Naive thymus-derived CD4-positive, alpha-beta T cell (primary cell): ENCODE data around the gene C19orf44. TPM values are rescaled to one million over a fixed set of nuclear protein-coding genes. Genes with fewer than 3 reads are reported as not detected.
"Not testable (repeated sequence)": the region's sequence is repeated elsewhere in the genome, so short reads cannot be mapped to it uniquely, and the experiment has no call there.

Experiments used
- ATAC-seq: fragments of 150-1000 bp; cut with Tn5 transposase; 2 replicates; pipeline ENCODE4 v1.10.0; 2021; ENCODE audit warnings: mild to moderate bottlenecking, moderate library complexity
- CTCF ChIA-PET: fragments of 350-600 bp; sonication (Branson Sonifier 250); formaldehyde crosslinking; loops from one replicate; lab custom pipeline; 2021; ENCODE audit warnings: antibody characterized with exemption; lab: Charles Lee
- POLR2A ChIA-PET: fragments of 350-600 bp; sonication (Branson Sonifier 250); formaldehyde crosslinking; loops from one replicate; lab custom pipeline; 2021; ENCODE audit warnings: antibody characterized with exemption, inconsistent platforms; lab: Charles Lee
- DNase-seq, 9 donors: peaks; one replicate each; pipeline versions ENCODE4 v3.0.0 to v3.0.0-alpha.2; 2020 to 2022; ENCODE audit warnings: mixed read lengths in 1 of 9
- H3K27ac ChIP-seq: one replicate; pipeline ENCODE4 v1.7.0; 2013; ENCODE audit warnings: mild to moderate bottlenecking, low read depth, low read length, moderate library complexity
- H3K27me3 ChIP-seq, 2 donors: one replicate each; pipeline ENCODE4 v1.7.0; 2013; ENCODE audit warnings: low read length in 2 of 2, mild to moderate bottlenecking in 2 of 2, moderate library complexity in 2 of 2; ENCODE audit not compliant: control insufficient read depth in 2 of 2, insufficient read depth in 2 of 2
- H3K36me3 ChIP-seq, 3 experiments: 1 replicate in 2 of 3; 2 replicates in 1 of 3; pipeline ENCODE4 v1.7.0; 2013; ENCODE audit warnings: low read length in 3 of 3, mild to moderate bottlenecking in 3 of 3, moderate library complexity in 1 of 3; ENCODE audit not compliant: insufficient read depth in 3 of 3, control insufficient read depth in 2 of 3
- H3K4me1 ChIP-seq, 2 donors: one replicate each; pipeline ENCODE4 v1.7.0; 2013; ENCODE audit warnings: low read length in 2 of 2, mild to moderate bottlenecking in 2 of 2, moderate library complexity in 1 of 2; ENCODE audit not compliant: control insufficient read depth in 2 of 2, insufficient read depth in 2 of 2
- H3K4me3 ChIP-seq: 2 replicates; pipeline ENCODE4 v1.7.0; 2013; ENCODE audit warnings: mild to moderate bottlenecking, low read length
- H3K9me3 ChIP-seq, 3 experiments: 1 replicate in 2 of 3; 2 replicates in 1 of 3; pipeline ENCODE4 v1.7.0; 2013; ENCODE audit warnings: low read length in 3 of 3; ENCODE audit not compliant: control insufficient read depth in 2 of 3
- H3K27ac Mint-ChIP-seq, 9 donors: one replicate each; pipeline ENCODE4 v1.8.0; 2020 to 2022; ENCODE audit warnings: mixed read lengths in 9 of 9, mild to moderate bottlenecking in 8 of 9, moderate library complexity in 5 of 9, inconsistent platforms in 2 of 9
- H3K27me3 Mint-ChIP-seq, 5 donors: one replicate each; pipeline ENCODE4 v1.8.0; 2021 to 2022; ENCODE audit warnings: mixed read lengths in 5 of 5, mild to moderate bottlenecking in 1 of 5
- H3K36me3 Mint-ChIP-seq, 5 donors: one replicate each; pipeline ENCODE4 v1.8.0; 2020 to 2022; ENCODE audit warnings: mixed read lengths in 5 of 5, mild to moderate bottlenecking in 3 of 5, inconsistent platforms in 1 of 5
- H3K4me1 Mint-ChIP-seq, 7 donors: one replicate each; pipeline ENCODE4 v1.8.0; 2020 to 2022; ENCODE audit warnings: mixed read lengths in 7 of 7, mild to moderate bottlenecking in 3 of 7, inconsistent platforms in 1 of 7
- H3K4me3 Mint-ChIP-seq, 10 donors: one replicate each; pipeline ENCODE4 v1.8.0; 2020 to 2022; ENCODE audit warnings: mild to moderate bottlenecking in 10 of 10, mixed read lengths in 10 of 10, moderate library complexity in 6 of 10, inconsistent platforms in 2 of 10
- H3K9me3 Mint-ChIP-seq, 11 donors: one replicate each; pipeline ENCODE4 v1.8.0; 2020 to 2022; ENCODE audit warnings: mixed read lengths in 11 of 11, mild to moderate bottlenecking in 4 of 11, inconsistent platforms in 1 of 11, moderate library complexity in 1 of 11
- intact Hi-C, 2 donors: fragments of 100-400 bp; cut with micrococcal nuclease; formaldehyde crosslinking; loops; one replicate each; pipeline ENCODE4 v1.15.1; 2023
- polyA plus RNA-seq, 2 donors: library from polyadenylated mRNA; unstranded; fragments of 300-500 nt; fragmentation: Illumina TruSeq; gene quantifications; one replicate each; pipeline ENCODE4 v1.2.3, GENCODE V29; 2021
- total RNA-seq, 6 experiments: library from RNA in 5 of 6; stranded (reverse) in 5 of 6; gene quantifications; 1 replicate in 5 of 6; 2 replicates in 1 of 6; pipeline ENCODE4 v1.2.3 and lab custom pipeline; 2021 to 2026

Gene C19orf44
- total and polyA plus RNA-seq, 7 experiments from 2014 or later, result 1.3 to 6.0 (median 2.1) TPM

DNA sequence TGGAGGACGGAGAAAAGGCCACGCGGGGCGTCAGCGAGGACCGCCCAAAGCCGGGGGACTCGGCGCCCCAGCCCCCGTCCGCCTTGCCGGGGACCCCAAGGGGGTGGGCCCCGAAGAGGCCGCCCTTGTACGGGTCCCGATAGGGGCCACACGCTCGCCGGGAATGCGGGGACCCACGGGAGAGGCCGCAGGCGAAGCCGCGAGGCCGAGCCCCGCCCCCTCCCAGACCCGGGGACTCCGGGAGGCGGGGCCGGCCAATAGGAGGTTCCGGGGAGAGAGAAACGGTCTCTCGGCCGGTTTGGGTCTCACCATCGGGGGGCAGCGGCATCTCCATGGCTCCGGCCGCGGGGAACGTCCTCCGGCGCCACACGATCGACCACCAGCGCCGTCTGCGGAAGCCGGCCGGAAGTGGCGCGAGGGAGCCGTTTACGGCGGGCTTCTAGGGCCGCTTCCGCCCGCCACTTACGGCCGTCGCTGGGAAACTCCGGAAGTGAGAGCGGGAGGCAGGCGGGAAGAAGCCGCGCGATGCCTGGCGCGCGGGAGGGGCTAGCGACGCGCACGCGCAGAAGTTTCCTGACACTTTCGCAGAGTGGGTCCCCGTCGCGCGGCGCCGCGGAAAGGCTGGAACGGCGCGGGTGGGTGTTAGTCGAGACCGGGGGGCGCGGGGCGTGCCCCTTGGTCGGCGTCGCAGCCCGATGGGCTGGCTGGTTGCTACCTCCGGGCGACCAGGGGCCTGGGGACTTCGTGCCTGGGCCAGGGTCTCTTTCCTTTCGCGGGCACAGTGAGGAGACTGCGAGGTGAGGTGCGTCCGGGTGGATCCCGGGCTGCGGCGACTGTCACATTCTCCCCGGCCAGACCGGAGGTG is 46.1 kb downstream of the C19orf44 start, which contains the start of gene CHERP:
Gene CHERP, minus strand, starts transcription at position 393 of the 865 bp plus-strand sequence. Its CDS starts 59 bp downstream, at position 334.
- POLR2A ChIA-PET, result interaction anchor here (0.6 to 3.8 kb wide), 14 partner anchors 19 to 88 kb away, joined by 3 to 27 read pairs (median 4); partner anchors contain the start of genes MED26 and SLC35E1

DNA sequence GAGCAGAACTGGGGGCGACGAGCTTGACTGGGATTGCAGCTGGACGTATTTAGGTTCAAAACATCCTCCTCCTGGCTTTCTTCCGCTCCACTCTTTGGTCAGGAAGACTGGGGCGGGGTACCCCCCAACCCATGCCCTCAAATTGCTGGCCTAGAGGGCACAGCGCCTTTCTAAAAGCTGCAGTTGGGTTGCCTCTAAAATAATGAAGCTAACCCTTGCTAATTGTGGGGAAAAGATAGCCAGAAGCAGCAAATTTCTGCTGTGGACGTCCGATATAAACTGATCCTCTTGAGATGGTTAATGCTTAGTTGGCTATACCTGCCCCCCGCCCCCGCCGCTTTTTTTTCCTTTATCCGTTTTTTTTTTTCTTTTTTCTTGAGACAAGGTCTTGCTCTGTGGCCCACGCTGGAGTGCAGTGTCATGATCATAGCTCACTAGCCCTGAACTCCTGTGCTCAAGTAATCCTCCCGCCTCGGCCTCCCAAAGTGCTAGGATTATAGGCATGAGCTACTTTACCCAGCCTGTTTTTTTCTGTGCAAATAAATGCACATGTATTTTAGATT is 46.8 kb downstream of the C19orf44 start:
- ChIA-PET POLR2A (interaction anchor here (0.9 to 3.8 kb wide), 9 partner anchors 18 to 86 kb away, joined by 3 to 27 read pairs (median 6); partner anchors contain the start of genes MED26 and SLC35E1), CTCF (interaction anchor here (0.6 to 0.9 kb wide), 2 partner anchors 20 to 116 kb away, joined by 3 to 5 read pairs; no protein-coding TSS in a partner anchor)
- Mint-ChIP-seq H3K4me1 (peaks cover 40 to 62% (median 48%) of the 10 kb centered on the region in 7 donors), H3K27ac (peak overlapping the region; percentile 81 to 97 (median 93)), H3K4me3 (peak overlapping the region; percentile 90 to 99 (median 92)), H3K36me3 (peaks cover 0 to 27% (median 8%) of the 10 kb centered on the region in 5 donors), H3K27me3 (no peaks in the 10 kb centered on the region), H3K9me3 (no peaks in the 10 kb centered on the region)
- peak overlapping the region; percentile 91 for H3K27ac ChIP-seq
- H3K9me3 ChIP-seq, result no peaks in the 10 kb centered on the region
- peaks cover 25 to 39% of the 10 kb centered on the region in 2 donors for H3K4me1 ChIP-seq
- H3K27me3 ChIP-seq, result no peaks in the 10 kb centered on the region
- peaks cover 0 to 23% (median 0%) of the 10 kb centered on the region in 3 experiments for H3K36me3 ChIP-seq
- H3K4me3 ChIP-seq, result peak overlapping the region; percentile 90
- intact Hi-C loops, result loop anchor here (1.0 to 5.0 kb wide), 10 partner anchors 23 to 684 kb away; partner anchors contain the start of genes C19orf44 (in 2 of the 2), CALR3 (in 2 of the 2), MED26 (in 2 of the 2) and SLC35E1 (in 2 of the 2)
- ATAC-seq (no peak), DNase-seq (no peak)

More for the DNA sequence above, 46.1 kb downstream of the C19orf44 start, which contains the start of gene CHERP:
- intact Hi-C loops, result loop anchor here (1.0 to 5.0 kb wide), 10 partner anchors 24 to 685 kb away; partner anchors contain the start of genes C19orf44 (in 2 of the 2), CALR3 (in 2 of the 2), MED26 (in 2 of the 2) and SLC35E1 (in 2 of the 2)
- Histone ChIP-seq H3K36me3 (peaks cover 0 to 30% (median 0%) of the 10 kb centered on the region in 3 experiments), H3K4me1 (peaks cover 25 to 39% of the 10 kb centered on the region in 2 donors), H3K27me3 (no peaks in the 10 kb centered on the region), H3K27ac (peak within 1 kb of the TSS; percentile 91), H3K4me3 (peak within 1 kb of the TSS; percentile 90), H3K9me3 (no peaks in the 10 kb centered on the region)
- Mint-ChIP-seq H3K27ac (peak within 1 kb of the TSS; percentile 81 to 97 (median 93)), H3K36me3 (peaks cover 0 to 32% (median 8%) of the 10 kb centered on the region in 5 donors), H3K4me1 (peaks cover 44 to 69% (median 55%) of the 10 kb centered on the region in 7 donors), H3K9me3 (no peaks in the 10 kb centered on the region), H3K4me3 (peak within 1 kb of the TSS; percentile 90 to 99 (median 92)), H3K27me3 (no peaks in the 10 kb centered on the region)
- DNase-seq, result peak; percentile 90 to 96 (median 93)
- peak; percentile 95 for ATAC-seq
- CTCF ChIA-PET, result interaction anchor here (0.6 kb wide), 1 partner anchor 117 kb away, joined by 5 read pairs; no protein-coding TSS in a partner anchor

DNA sequence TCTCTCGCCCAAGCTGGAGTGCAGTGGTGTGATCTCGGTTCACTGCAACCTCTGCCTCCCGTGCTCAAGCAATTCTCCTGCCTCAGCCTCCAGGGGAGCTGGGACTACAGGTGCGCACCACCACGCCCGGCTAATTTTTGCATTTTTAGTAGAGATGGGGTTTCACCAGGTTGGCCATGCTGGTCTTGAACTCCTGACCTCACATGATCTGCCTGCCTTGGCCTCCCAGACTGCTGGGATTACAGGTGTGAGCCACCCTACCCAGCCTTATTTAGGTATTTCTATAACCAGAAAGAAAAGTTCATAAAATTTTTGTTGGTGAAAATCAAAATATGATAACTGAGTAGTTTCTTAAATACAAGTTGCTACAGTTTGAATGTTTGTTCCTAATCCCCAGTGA is 47.5 kb downstream of the C19orf44 start:
- Mint-ChIP-seq H3K27ac (peak overlapping the region in 8 of 9 donors; percentile 65 to 97 (median 92)), H3K4me1 (peaks cover 33 to 55% (median 40%) of the 10 kb centered on the region in 7 donors), H3K4me3 (peak overlapping the region; percentile 90 to 99 (median 92)), H3K36me3 (peaks cover 0 to 21% (median 8%) of the 10 kb centered on the region in 5 donors)
- H3K27me3 ChIP-seq, H3K27ac ChIP-seq, H3K9me3 ChIP-seq, ATAC-seq, DNase-seq, H3K9me3 Mint-ChIP-seq, H3K27me3 Mint-ChIP-seq, H3K4me3 ChIP-seq: not testable (repeated sequence)
- ChIA-PET CTCF (interaction anchor here (0.6 to 0.9 kb wide), 2 partner anchors 20 to 44 kb away, joined by 3 read pairs; no protein-coding TSS in a partner anchor), POLR2A (interaction anchor here (1.2 to 3.8 kb wide), 3 partner anchors 18 to 41 kb away, joined by 7 to 27 read pairs (median 11); partner anchors contain the start of gene SLC35E1)
- Histone ChIP-seq H3K36me3 (peaks cover 0 to 15% (median 0%) of the 10 kb centered on the region in 3 experiments), H3K4me1 (peaks cover 25 to 39% of the 10 kb centered on the region in 2 donors)
- intact Hi-C loops, result loop anchor here (5.0 kb wide), 2 partner anchors 71 to 684 kb away; partner anchors contain the start of genes EPS15L1 (in 1 of the 2) and OCEL1 (in 1 of the 2)

DNA sequence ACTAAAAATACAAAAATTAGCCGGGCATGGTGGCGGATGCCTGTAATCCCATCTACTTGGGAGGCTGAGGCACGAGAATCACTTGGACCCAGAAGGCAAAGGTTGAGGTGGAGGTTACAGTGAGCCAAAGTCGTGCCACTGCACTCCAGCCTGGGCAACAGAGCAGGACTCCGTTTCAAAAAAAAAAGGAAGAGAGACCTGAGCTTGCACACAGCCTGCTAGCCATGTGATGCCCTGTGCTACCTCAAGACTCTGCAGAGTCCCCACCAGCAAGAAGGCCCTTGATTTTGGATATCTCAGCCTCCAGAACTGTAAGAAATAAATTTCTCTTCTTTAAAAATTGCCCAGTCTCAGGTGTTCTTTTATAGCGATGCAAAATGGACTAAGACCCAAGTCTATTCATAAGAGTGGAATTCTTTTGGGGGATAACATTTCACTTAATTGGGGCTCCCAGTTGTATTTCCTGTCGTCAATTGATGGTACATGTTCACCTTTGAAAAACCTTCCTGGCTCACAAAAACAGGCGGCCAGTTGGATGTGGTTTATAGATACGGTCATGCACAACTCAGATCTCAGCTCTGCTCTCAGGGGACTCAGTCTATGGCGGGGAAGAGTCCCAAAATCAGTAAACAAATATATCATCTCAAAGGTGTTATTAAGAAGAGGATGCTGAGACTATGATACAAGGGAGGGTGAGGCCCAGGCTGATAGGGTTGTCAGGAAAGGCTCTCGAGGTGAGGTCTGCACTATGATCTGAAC is 48.5 kb downstream of the C19orf44 start:
- DNase-seq, result no peak
- intact Hi-C loops, result loop anchor here (5.0 kb wide), 2 partner anchors 72 to 683 kb away; partner anchors contain the start of genes EPS15L1 (in 1 of the 2) and OCEL1 (in 1 of the 2)
- H3K27me3 ChIP-seq, result no peaks in the 10 kb centered on the region
- H3K36me3 ChIP-seq, result peaks cover 0 to 10% (median 0%) of the 10 kb centered on the region in 3 experiments
- H3K27me3 Mint-ChIP-seq, result no peaks in the 10 kb centered on the region
- ATAC-seq, result no peak
- H3K4me1 ChIP-seq, result peaks cover 25 to 35% of the 10 kb centered on the region in 2 donors
- POLR2A ChIA-PET, result interaction anchor here (0.8 to 1.7 kb wide), 2 partner anchors 10 to 17 kb away, joined by 3 to 8 read pairs; no protein-coding TSS in a partner anchor
- peak overlapping the region; percentile 22 to 91 (median 58) for H3K4me3 Mint-ChIP-seq
- H3K27ac ChIP-seq, result no peak overlapping the region
- H3K4me3 ChIP-seq, result no peak overlapping the region
- H3K27ac Mint-ChIP-seq, result peak overlapping the region in 7 of 9 donors; percentile 14 to 80 (median 62)
- peaks cover 0 to 16% (median 8%) of the 10 kb centered on the region in 5 donors for H3K36me3 Mint-ChIP-seq
- CTCF ChIA-PET, result no interaction called here
- H3K4me1 Mint-ChIP-seq, result peaks cover 27 to 46% (median 34%) of the 10 kb centered on the region in 7 donors
- H3K9me3 Mint-ChIP-seq, result no peaks in the 10 kb centered on the region
- no peaks in the 10 kb centered on the region for H3K9me3 ChIP-seq

DNA sequence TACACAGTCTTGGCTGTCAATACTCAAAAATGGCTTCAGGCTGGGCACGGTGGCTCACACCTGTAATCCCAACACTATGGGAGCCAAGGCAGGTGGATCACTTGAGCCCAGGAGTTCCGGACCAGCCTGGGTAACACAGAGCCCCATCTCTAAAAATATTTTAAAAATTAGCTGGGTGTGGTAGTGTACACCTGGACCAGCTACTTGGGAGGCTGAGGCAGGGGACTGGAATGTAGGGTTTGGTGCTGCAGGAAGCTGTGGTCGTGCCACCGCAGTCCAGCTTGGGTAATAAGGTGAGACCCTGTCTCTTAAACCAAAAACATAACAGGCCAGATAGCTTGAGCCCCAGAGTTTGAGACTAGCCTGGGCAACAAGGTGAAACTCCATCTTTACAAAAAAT is 52.8 kb downstream of the C19orf44 start:
- no peak overlapping the region for H3K4me3 ChIP-seq
- no peak overlapping the region for H3K27ac Mint-ChIP-seq
- no peak overlapping the region for H3K4me3 Mint-ChIP-seq
- H3K36me3 Mint-ChIP-seq, result peaks cover 0 to 15% (median 10%) of the 10 kb centered on the region in 5 donors
- no peak for DNase-seq
- no peaks in the 10 kb centered on the region for H3K9me3 ChIP-seq
- H3K4me1 ChIP-seq, result peaks cover 0 to 6% of the 10 kb centered on the region in 2 donors
- POLR2A ChIA-PET, result interaction anchor here (1.6 kb wide), 1 partner anchor 10 kb away, joined by 5 read pairs; no protein-coding TSS in a partner anchor
- H3K27me3 ChIP-seq, result no peaks in the 10 kb centered on the region
- H3K9me3 Mint-ChIP-seq, result no peaks in the 10 kb centered on the region
- H3K27ac ChIP-seq, result no peak overlapping the region
- H3K36me3 ChIP-seq, result peaks cover 0 to 22% (median 8%) of the 10 kb centered on the region in 3 experiments
- intact Hi-C loops, result no loop called here
- peaks cover 9 to 19% (median 13%) of the 10 kb centered on the region in 7 donors for H3K4me1 Mint-ChIP-seq
- no peaks in the 10 kb centered on the region for H3K27me3 Mint-ChIP-seq
- CTCF ChIA-PET, result no interaction called here
- ATAC-seq, result no peak
